Measurements from ENCODE around the gene STK32C.
"Not testable (repeated sequence)": the region's sequence is repeated elsewhere in the genome, so short reads cannot be mapped to it uniquely, and the experiment has no call there.

The STK32C gene

DNA sequence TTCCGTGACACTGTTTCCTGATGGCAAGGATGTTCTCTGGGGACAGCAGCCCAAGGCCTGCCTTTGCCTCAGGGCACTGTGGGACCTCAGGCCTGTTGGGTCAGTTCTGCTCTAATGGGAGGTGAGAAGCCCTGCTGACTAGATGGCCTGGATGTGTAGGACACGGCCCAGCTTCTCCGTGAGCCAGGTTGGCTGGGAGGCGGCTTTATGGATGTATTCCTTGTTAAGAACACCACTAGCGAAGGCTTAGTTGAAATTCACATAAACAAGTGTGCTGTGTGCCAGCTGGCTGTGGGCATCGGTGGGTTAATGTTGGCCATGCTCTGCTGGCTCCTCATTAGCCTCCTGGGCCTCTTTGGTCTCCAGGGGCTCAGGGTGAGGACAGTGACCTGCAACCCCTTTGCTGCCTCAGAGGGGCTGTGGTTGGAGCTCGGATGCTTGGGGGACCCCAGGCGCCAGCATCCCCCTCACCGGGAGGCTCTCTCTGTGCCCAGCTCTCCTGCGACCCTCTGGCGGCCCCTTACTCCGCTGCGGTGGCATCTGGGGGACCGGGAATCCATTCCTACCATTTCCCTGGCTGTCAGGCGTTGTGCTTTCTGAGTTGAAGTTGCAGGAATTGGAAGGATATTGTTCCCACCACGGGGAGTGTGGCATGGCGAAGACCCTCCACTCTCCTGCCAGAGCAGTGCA is 143.8 kb downstream of the STK32C start:
- no peaks in the 10 kb centered on the region for H3K9me3 ChIP-seq
- H4K20me1 ChIP-seq = no peaks in the 10 kb centered on the region
- peak overlapping the region; percentile 29; the same call in 1 of the 2 replicates for H3K4me3 ChIP-seq
- H3K4me2 ChIP-seq = peak overlapping the region; percentile 85
- no peak for TF ChIP-seq Cebpa-rat (IDR thresholded peaks at IDR 0.05)
- H3K4me1 ChIP-seq = peaks cover 71% of the 10 kb centered on the region
- H3K27me3 ChIP-seq = no peaks in the 10 kb centered on the region
- peak overlapping the region; percentile 74 for H3K27ac ChIP-seq
- no peaks in the 10 kb centered on the region for H3K36me3 ChIP-seq
- 0 out of 2 replicates have a peak overlapping the region, but pooled peaks have one; percentile 65 for H3K9ac ChIP-seq

DNA sequence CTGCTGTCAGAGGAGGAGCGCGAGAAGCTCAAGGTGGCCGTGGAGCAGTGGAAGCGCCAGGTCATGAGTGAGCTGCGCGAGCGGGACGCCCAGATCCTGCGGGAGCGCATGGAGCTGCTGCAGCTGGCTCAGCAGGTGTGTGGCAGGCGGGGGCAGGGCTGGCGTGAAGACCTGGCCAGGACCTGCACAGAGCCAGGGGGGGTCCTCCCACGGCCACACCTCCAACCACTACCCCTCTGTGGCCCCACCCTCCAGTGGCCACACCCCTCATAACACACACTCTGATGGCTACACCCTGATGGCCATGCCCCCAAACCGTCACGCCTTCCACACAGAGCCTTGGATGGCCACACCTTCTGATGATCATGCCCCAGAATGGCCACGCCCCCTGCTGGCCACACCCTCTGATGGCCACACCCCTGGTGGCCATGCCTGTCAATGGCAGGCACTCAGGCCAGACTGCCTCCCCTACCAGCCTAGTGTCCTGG is 144.4 kb downstream of the STK32C start:
- Histone ChIP-seq H3K36me3 (no peaks in the 10 kb centered on the region), H3K9ac (peak overlapping the region; percentile 65), H4K20me1 (no peaks in the 10 kb centered on the region), H3K4me2 (peak overlapping the region; percentile 85), H3K9me3 (no peaks in the 10 kb centered on the region), H3K27me3 (no peaks in the 10 kb centered on the region), H3K27ac (peak overlapping the region; percentile 74), H3K4me3 (peak overlapping the region; percentile 29), H3K4me1 (peaks cover 69% of the 10 kb centered on the region)
- no peak for TF ChIP-seq Cebpa-rat (IDR thresholded peaks at IDR 0.05)

DNA sequence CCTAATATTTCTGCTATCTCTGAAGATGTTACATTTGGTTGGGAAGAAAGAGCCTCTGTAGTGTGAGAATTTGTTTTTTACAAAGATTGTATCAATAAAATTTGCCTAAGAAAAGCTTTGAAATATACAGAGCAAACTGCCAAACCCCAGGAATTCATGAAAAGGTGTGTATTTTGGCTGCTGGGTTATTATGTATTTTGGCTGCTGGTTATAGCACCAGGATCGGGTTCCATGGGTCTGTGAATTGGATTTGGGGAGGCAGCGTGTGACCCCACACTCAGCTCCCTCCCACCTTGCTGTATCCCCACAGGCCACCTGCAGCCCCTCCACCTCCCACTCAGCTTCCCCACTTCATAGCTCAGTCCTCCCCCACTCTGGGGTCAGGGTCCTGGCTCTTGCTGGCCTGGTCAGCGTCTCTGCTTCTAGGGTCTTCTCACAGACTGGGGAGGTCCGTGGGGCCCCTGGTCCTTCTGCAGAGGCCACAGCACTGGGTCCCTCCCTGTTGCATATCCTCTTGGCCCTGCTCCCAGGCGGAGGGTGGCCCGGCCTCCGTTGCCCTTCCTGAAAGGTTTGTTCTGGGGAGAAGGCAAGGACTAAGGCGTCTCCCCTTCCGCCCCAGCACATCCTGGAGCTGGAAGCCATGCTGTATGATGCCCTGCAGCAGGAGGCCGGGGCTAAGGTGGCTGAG is 145.0 kb downstream of the STK32C start:
- Histone ChIP-seq H3K4me2 (peak overlapping the region; percentile 85), H3K4me3 (peak overlapping the region; percentile 29)

DNA sequence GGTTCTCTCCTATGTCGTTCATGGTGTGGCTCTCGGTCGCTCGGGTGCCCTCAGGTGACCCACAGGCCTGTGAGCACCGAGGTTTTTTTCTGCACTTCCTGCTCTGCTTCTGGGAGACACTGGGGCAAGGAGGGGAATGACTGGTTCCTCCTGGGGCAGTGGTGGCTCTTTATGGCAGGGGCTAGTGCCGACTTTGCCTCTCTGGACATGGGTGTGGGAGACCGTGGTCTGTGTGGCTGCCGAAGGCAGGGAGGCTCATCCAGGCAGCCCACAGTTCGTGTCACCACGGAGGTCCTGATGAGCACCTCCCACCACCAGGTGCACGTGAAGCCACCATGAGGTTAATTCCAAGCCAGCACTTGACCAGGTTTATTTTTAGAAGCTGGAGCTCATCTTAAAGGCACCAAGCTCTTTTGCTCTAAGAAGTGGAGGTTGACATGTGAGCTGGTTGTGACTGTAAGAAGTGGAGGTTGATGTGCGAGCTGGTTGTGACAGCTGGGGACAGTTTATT is 145.7 kb downstream of the STK32C start:
- H3K36me3 ChIP-seq = no peaks in the 10 kb centered on the region
- peak overlapping the region; percentile 85 for H3K4me2 ChIP-seq

More for the DNA sequence above, 145.0 kb downstream of the STK32C start:
- Histone ChIP-seq H3K27ac (peak overlapping the region; percentile 74), H3K9me3 (no peaks in the 10 kb centered on the region), H3K9ac (peak overlapping the region; percentile 65), H4K20me1 (no peaks in the 10 kb centered on the region), H3K27me3 (no peaks in the 10 kb centered on the region), H3K4me1 (peaks cover 69% of the 10 kb centered on the region), H3K36me3 (no peaks in the 10 kb centered on the region)
- no peak for TF ChIP-seq Cebpa-rat (IDR thresholded peaks at IDR 0.05)

DNA sequence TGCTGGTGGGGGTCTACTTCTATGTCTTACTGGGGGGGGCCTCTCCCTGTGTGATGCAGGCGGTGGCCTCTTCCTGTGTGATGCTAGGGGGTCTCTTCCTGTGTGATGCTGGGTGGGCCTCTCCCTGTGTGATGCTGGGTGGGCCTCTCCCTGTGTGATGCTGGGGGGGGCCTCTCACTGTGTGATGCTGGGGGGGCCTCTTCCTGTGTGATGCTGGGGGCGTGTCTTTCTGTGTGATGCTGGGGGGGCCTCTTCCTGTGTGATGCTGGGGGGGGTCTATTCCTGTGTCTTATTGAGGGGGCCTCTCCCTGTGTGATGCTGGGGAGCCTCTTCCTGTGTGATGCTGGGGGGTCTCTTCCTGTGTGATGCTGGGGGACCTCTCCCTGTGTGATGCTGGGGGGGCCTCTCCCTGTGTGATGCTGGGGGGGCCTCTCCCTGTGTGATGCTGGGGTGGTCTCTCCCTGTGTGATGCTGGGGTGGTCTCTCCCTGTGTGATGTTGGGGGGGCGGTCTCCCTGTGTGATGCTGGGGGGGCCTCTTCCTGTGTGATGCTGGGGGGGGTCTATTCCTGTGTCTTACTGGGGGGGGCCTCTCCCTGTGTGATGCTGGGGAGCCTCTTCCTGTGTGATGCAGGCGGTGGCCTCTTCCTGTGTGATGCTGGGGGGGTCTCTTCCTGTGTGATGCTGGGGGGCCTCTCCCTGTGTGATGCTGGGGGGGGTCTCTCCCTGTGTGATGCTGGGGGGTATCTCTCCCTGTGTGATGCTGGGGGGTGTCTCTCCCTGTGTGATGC is 146.7 kb downstream of the STK32C start:
- H3K4me3 ChIP-seq, H4K20me1 ChIP-seq, H3K9me3 ChIP-seq, H3K4me2 ChIP-seq, H3K9ac ChIP-seq, H3K36me3 ChIP-seq, H3K27ac ChIP-seq, H3K27me3 ChIP-seq: not testable (repeated sequence)
- H3K4me1 ChIP-seq = peaks cover 54% of the 10 kb centered on the region

More for the DNA sequence above, 145.7 kb downstream of the STK32C start:
- Histone ChIP-seq H3K4me1 (peaks cover 65% of the 10 kb centered on the region), H3K4me3 (no peak overlapping the region), H3K9me3 (no peaks in the 10 kb centered on the region), H3K27ac (peak overlapping the region; percentile 74), H3K9ac (peak overlapping the region; percentile 65; the same call in 1 of the 2 replicates), H4K20me1 (no peaks in the 10 kb centered on the region), H3K27me3 (no peaks in the 10 kb centered on the region)
- TF ChIP-seq Cebpa-rat (IDR thresholded peaks at IDR 0.05) = no peak

DNA sequence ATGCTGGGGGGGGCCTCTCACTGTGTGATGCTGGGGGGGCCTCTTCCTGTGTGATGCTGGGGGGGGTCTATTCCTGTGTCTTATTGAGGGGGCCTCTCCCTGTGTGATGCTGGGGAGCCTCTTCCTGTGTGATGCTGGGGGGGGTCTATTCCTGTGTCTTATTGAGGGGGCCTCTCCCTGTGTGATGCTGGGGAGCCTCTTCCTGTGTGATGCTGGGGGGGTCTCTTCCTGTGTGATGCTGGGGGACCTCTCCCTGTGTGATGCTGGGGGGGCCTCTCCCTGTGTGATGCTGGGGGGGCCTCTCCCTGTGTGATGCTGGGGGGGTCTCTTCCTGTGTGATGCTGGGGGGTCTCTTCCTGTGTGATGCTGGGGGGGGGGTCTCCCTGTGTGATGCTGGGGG is 147.5 kb downstream of the STK32C start:
- H4K20me1 ChIP-seq, H3K27me3 ChIP-seq, H3K9ac ChIP-seq, H3K27ac ChIP-seq, H3K4me3 ChIP-seq, H3K36me3 ChIP-seq, H3K9me3 ChIP-seq, H3K4me2 ChIP-seq: not testable (repeated sequence)
- peaks cover 46% of the 10 kb centered on the region for H3K4me1 ChIP-seq

DNA sequence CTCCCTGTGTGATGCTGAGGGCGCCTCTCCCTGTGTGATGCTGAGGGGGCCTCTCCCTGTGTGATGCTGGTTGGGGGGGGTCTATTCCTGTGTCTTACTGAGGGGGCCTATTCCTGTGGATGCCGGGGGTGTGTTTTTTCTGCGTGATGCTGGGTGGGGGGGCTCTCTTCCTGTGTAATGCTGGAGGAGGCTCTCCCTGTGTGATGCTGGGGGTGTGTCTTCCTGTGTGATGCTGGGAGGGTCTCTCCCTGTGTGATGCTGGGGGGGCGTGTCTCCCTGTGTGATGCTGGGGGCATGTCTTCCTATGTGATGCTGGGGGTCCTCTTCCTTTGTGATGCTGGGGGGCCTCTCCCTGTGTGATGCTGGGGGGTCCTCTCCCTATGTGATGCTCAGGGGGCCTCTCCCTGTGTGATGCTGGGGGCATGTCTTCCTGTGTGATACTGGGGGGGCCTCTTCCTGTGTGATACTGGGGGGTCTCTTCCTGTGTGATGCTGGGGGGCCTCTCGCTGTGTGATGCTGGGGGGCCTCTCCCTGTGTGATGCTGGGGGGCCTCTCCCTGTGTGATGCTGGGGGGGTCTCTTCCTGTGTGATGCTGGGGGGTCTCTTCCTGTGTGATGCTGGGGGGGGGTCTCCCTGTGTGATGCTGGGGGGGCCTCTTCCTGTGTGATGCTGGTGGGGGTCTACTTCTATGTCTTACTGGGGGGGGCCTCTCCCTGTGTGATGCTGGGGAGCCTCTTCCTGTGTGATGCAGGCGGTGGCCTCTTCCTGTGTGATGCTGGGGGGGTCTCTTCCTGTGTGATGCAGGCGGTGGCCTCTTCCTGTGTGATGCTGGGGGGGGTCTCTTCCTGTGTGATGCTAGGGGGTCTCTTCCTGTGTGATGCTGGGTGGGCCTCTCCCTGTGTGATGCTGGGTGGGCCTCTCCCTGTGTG is 148.2 kb downstream of the STK32C start:
- not testable (repeated sequence) for H3K27ac ChIP-seq, H3K9me3 ChIP-seq, H3K4me2 ChIP-seq, H3K27me3 ChIP-seq, H3K9ac ChIP-seq, H3K4me3 ChIP-seq, H3K36me3 ChIP-seq, H4K20me1 ChIP-seq
- peaks cover 40% of the 10 kb centered on the region for H3K4me1 ChIP-seq

DNA sequence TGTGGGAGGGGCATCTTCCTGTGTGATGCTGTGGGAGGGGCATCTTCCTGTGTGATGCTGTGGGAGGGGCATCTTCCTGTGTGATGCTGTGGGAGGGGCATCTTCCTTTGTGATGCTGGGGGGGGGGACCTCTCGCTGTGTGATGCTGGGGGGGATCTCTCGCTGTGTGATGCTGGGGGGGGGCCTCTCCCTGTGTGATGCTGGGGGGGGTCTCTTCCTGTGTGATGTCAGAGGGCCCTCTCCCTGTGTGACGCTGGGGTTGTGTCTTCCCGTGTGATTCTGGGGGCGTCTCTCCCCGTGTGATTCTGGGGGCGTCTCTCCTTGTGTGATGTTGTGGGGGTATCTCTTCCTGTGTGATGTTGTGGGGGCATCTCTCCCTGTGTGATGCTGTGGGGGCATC is 148.9 kb downstream of the STK32C start:
- Histone ChIP-seq H3K9me3 (no peaks in the 10 kb centered on the region), H3K4me3 (no peak overlapping the region), H3K4me2 (no peak overlapping the region), H3K27me3 (no peaks in the 10 kb centered on the region), H3K9ac (no peak overlapping the region), H3K4me1 (peaks cover 38% of the 10 kb centered on the region), H3K36me3 (no peaks in the 10 kb centered on the region), H3K27ac (no peak overlapping the region), H4K20me1 (no peaks in the 10 kb centered on the region)
- no peak for TF ChIP-seq Cebpa-rat (IDR thresholded peaks at IDR 0.05)
